Muscle of arm (tissue), 12 donors: ENCODE measurements around the gene GJB6. TPM values are rescaled to one million over a fixed set of nuclear protein-coding genes. Genes with fewer than 3 reads are reported as not detected.

Experiments
- DNase-seq: peaks from one replicate; pipeline ENCODE4 v3.0.0-alpha.2; 2013
- polyA plus RNA-seq, 12 donors: library from polyadenylated mRNA; unstranded; fragments of 120-200 nt; gene quantifications; one replicate each; pipeline ENCODE4 v1.2.1, GENCODE V29; 2013; ENCODE audit not compliant: insufficient read length in 12 of 12

GJB6 gene
- polyA plus RNA-seq, 12 donors: 0.12 to 38.0 (median 3.9) TPM; not detected in 6

- no peak for DNase-seq
Observed at GRCh38 chr13:20230913-20231838, 943 bp downstream of the GJB6 start.

- no peak for DNase-seq
Observed at GRCh38 chr13:20227730-20228129, 4.4 kb downstream of the GJB6 start.

DNA sequence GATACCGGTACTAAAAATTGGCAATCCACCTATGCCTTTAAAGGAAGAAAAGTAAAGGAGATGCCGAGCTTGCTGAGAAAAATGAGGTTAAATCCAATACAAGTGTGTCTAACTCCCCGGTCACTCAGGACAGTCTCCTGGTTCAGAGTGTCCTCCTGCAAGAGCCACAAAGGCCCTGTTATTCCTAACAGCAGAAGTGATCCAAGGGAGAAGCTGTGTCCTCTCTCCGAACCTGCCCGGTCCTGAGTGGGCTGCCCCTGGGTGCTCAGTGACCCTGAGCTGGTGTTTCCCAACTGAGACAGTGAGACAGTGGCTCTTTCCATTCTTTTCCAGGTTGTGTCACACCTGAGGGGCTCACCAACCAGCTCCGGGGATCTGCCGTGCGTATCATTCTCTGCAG lies 4.8 kb downstream of the GJB6 start:
- DNase-seq: no peak

DNA sequence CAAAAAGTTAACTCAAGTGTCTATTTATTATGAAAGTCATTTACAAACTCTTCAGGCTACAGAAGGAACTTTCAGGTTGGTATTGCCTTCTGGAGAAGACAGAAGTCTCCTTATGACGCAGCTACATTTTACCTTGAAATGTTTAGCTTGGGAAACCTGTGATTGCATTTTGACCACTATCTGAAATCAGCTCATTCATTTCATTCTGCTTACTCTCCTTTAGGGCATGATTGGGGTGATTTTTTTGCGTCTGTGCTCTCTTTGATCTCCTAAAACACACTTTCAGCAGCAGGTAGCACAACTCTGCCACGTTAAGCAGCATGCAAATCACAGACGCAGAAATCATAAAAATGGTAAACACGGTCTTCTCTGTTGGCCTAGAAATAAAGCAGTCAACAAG lies 9.6 kb downstream of the GJB6 start:
- DNase-seq: no peak

- no peak for DNase-seq
Observed at GRCh38 chr13:20221772-20222171, 10.3 kb downstream of the GJB6 start.

- no peak for DNase-seq
Observed at GRCh38 chr13:20219577-20219976, 12.5 kb downstream of the GJB6 start.

DNA sequence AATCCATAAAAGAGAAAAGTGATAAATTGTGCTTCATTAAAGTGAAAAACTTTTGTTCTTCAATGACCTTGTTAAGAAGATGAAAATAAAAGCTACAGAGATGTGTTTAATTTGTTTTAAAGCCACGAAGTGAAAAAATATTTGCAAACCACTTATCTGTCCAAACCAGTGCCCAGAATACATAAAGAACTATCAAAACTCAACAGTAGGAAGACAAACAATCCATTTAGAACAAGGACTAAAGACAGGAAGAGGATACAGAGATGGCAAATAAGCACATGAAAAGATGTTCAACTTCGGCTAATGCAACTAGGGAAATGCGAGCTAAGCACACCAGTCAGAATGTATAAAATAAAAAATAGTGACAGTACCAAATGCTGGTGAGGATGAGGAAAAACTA lies 15.0 kb downstream of the GJB6 start:
- no peak for DNase-seq

- no peak for DNase-seq
Observed at GRCh38 chr13:20209948-20210347, 22.2 kb downstream of the GJB6 start.

GRCh38 chr13:20206698-20207235 lies 25.4 kb downstream of the GJB6 start:
- no peak for DNase-seq

DNA sequence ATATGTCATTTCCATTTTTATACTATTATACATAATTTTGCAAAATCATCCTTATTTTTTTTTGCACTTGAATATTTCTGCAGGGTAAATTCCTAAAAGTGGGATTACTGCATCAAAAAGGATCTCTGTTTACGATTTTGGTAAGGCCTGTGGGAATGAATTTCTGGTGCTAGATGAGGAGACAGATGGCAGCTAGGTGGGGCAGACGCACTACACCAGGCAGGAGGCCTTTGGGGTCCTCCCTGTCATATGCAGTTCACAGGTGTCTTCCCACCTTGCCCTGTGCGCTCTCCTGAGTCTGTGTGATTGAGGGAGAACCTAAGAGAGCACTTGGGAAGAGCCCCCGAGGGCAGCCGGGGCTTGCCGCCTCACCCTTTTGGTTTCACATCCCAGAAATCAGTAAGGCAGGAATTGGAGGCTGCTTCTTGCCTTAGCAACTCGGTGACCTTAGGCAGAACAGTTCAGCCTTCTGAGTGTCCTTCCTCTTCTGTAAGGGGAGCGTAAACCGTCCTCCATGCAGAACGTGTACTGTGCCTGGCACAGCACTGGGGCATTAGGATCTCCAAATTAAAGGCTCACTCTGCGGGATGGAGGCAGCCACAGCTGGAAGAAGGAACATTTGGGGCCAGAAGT lies 25.9 kb downstream of the GJB6 start:
- no peak for DNase-seq

GRCh38 chr13:20198781-20199180 lies 33.3 kb downstream of the GJB6 start:
- no peak for DNase-seq

- DNase-seq: peak; percentile 57
Observed at GRCh38 chr13:20197361-20197834, 34.7 kb downstream of the GJB6 start.

- DNase-seq: no peak
Observed at GRCh38 chr13:20195801-20196200, 36.3 kb downstream of the GJB6 start.

DNA sequence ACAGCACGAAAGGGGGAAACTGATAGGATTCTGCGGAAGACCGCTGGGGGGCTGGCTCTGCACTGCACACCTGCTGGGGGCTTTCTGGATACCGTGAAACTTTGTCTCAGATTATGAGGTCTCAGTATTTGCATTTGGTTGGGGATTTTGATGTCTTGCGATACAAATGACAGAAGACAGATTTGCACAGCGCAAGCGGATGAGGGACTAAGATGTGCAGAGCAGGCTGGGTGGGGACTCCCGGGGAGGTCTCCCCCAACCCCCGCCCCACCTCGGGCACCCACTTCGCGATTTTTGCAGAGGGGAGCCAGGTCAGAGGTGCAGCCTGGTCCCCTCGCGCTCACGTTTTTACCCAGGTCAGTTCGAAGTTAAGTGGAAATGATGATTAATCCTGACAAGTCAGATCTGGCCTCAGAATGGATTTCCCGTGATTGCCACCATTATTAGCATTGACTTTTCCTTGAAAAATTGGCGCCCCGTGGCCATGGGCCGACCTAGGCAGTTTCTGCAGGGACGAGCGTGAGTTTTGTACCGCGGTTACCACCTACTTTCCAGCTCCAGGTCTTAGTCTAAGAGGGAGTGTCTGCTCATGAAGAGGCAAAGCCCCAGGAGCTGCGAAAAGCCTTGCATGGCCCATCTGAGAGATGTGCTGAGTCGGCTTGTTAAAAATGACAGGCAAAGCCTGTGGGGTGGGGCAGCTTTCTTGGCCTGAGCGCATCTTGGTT lies 38.0 kb downstream of the GJB6 start:
- no peak for DNase-seq

DNA sequence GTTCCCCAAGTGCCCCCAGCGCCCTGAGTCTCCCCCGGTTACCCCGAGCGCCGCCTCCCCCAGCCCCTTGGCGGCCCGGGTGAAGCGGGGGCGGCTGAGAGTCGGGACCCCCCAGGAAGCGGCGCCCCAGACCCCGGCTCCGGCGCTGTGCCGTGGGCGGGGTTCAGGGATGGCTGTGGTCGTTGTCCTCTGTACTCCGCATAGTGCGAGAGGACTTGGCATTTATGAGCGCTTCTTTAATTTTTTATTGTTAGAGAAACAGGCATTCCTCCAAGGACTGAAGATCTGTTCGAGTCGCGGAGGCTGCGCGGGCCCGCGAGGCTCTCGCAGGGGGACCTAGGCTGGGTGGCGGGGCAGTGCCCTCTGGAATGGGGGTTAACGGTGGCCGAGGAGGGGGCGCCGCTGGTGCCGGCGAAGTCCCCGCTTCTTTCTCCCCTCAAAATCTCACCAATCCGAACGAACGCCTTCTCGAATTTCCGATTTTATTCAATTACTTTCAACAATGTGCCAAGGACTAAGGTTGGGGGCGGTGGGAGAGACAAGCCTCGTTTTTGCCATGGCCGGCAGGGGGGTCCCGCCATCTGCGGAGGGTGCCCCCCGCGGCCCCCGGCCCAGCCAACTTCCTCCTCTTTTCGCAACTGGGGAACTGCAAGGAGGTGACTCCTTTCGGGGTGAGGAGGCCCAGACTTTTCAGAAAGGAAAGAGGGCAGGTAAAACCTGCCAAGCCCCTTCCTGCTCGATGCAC lies 38.8 kb downstream of the GJB6 start:
- DNase-seq: no peak

GRCh38 chr13:20192836-20193161 lies 39.3 kb downstream of the GJB6 start, which contains the start of gene GJB2:
Gene GJB2 (minus strand): TSS chr13:20192938. CDS start chr13:20189581, 3,357 bp downstream.
- no peak for DNase-seq

- DNase-seq: no peak
Observed at GRCh38 chr13:20192158-20192835, 39.8 kb downstream of the GJB6 start.

DNA sequence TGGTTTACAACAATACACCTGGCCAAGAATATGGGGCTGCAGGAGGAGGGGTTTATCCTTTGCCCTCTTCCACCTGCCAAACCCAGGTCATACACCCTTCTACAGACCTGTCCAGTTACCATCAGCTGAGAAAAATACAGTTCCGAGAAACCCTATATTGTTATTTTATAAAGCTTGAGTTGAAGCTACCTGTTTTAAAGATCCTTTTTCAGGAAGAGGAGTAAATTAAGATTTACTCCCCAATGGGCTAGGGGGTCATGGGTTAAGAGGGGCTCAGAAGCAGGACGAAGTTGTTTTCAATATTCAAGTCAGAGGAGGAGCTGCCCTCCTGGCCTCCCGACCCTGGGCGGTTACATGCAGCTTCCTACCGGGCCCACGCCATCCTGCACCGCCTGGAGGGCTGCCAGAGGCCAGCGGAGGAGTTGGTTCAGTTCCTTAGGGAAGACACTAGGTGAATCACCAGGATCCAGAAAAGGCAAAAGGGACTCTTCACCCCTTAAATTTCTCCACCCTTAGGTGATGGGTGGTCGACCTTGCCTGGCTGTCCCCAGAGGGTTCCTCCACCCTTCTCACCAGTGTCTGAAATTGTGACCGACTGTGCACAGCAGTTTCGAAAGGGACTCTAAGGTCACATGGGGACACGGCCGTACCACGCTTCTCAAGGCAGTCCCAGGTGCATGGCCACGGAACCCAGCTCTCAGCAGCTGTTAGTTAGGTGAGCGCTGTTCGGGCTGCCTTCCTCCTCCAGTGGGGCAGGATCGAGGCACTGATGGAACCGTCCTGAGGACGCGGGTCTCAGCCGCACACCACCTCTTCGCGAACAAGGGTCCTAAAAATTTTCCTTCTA lies 40.6 kb downstream of the GJB6 start:
- no peak for DNase-seq

- DNase-seq: no peak
Observed at GRCh38 chr13:20190481-20191310, 41.4 kb downstream of the GJB6 start.
